Measurements from ENCODE around the gene KIAA1191. TPM values are rescaled to one million over a fixed set of nuclear protein-coding genes. Genes with fewer than 3 reads are reported as not detected.

KIAA1191 gene
- total RNA-seq, 2 experiments from 2014 or later: 33.3 to 41.2 TPM

- Histone ChIP-seq H3K4me3 (ENCODE audit: low read depth, low read length, poor library complexity, severe bottlenecking) (no peak overlapping the region), H3K27ac (ENCODE audit: low read depth, low read length, poor library complexity, severe bottlenecking) (no peak overlapping the region), H4K20me1 (ENCODE audit: insufficient read depth, low read length) (peaks cover 23% of the 10 kb centered on the region), H2AFZ (ENCODE audit: low read length) (no peak overlapping the region), H3K9me2 (ENCODE audit: insufficient read depth, low read length) (no peaks in the 10 kb centered on the region), H3K4me1 (ENCODE audit: insufficient read depth, low read length, poor library complexity, severe bottlenecking) (peaks cover 21% of the 10 kb centered on the region), H3K4me2 (ENCODE audit: low read length) (no peak overlapping the region), H3K9me3 (ENCODE audit: low read length) (no peaks in the 10 kb centered on the region), H3K36me3 (ENCODE audit: insufficient read depth, low read length) (peaks cover 80% of the 10 kb centered on the region), H3K79me2 (ENCODE audit: insufficient read depth, low read depth, low read length) (peaks cover 45% of the 10 kb centered on the region)
- ChIA-PET CTCF (ENCODE audit: unreplicated experiment) (no interaction called here), POLR2A (no interaction called here)
- no TSS peak for BruUV-seq (replicated peaks)
- intact Hi-C loops (cut with micrococcal nuclease; ENCODE audit: unreplicated experiment): loop anchor here (10.0 kb wide), 1 partner anchor 150 kb away; the partner anchor contains the start of gene SIMC1
- TF ChIP-seq CTCF (conservative IDR thresholded peaks at IDR 0.05; ENCODE audit: low read length) (no peak), EZH2phosphoT487 (IDR thresholded peaks at IDR 0.05; ENCODE audit: borderline replicate concordance, low read depth, low read length) (no peak)
- no peak for DNase-seq (ENCODE audit: low spot score)
Observed at GRCh38 chr5:176384991-176385390, 23.4 kb upstream of the KIAA1191 start.

DNA sequence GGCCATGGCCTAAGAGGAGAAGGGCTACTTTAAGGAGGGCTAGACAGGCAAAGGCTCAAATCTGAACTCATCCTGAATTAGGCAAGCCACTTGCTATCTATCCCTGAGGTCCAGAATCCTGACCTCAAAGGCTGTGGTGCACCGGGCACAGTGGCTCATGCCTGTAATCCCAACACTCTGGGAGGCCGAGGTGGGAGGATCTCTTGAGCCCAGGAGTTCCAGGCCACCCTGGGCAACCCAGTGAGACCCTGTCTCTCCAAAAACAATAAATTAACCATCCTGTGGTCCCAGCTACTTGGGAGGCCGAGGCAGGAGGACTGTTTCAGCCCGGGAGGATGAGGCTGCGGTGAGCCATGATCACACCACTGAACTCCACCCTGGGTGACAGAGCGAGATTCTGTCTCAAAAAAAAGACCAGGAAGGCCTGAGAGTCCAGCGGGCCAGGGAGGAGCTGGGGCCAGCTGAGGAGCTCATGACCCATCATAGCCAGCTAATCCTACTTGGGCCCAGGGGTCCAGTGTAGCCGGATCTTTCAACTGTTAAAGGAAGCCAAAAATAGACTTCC lies 22.9 kb upstream of the KIAA1191 start:
- no peak overlapping the region for H3K4me3 ChIP-seq (ENCODE audit: low read depth, low read length, poor library complexity, severe bottlenecking)
- no TSS peak for BruUV-seq (replicated peaks)
- H4K20me1 ChIP-seq (ENCODE audit: insufficient read depth, low read length): peaks cover 23% of the 10 kb centered on the region
- ChIA-PET CTCF (ENCODE audit: unreplicated experiment) (no interaction called here), POLR2A (no interaction called here)
- no peak overlapping the region for H3K4me2 ChIP-seq (ENCODE audit: low read length)
- H3K79me2 ChIP-seq (ENCODE audit: insufficient read depth, low read depth, low read length): peaks cover 40% of the 10 kb centered on the region
- no peak for TF ChIP-seq EZH2phosphoT487 (IDR thresholded peaks at IDR 0.05; ENCODE audit: borderline replicate concordance, low read depth, low read length)
- TF ChIP-seq CTCF (conservative IDR thresholded peaks at IDR 0.05; ENCODE audit: low read length): no peak
- peaks cover 20% of the 10 kb centered on the region for H3K4me1 ChIP-seq (ENCODE audit: insufficient read depth, low read length, poor library complexity, severe bottlenecking)
- no peak for DNase-seq (ENCODE audit: low spot score)
- peaks cover 86% of the 10 kb centered on the region for H3K36me3 ChIP-seq (ENCODE audit: insufficient read depth, low read length)
- H2AFZ ChIP-seq (ENCODE audit: low read length): no peak overlapping the region
- H3K9me2 ChIP-seq (ENCODE audit: insufficient read depth, low read length): no peaks in the 10 kb centered on the region
- no peak overlapping the region for H3K27ac ChIP-seq (ENCODE audit: low read depth, low read length, poor library complexity, severe bottlenecking)
- H3K9me3 ChIP-seq (ENCODE audit: low read length): no peaks in the 10 kb centered on the region
- intact Hi-C loops (cut with micrococcal nuclease; ENCODE audit: unreplicated experiment): loop anchor here (10.0 kb wide), 1 partner anchor 150 kb away; the partner anchor contains the start of gene SIMC1

DNA sequence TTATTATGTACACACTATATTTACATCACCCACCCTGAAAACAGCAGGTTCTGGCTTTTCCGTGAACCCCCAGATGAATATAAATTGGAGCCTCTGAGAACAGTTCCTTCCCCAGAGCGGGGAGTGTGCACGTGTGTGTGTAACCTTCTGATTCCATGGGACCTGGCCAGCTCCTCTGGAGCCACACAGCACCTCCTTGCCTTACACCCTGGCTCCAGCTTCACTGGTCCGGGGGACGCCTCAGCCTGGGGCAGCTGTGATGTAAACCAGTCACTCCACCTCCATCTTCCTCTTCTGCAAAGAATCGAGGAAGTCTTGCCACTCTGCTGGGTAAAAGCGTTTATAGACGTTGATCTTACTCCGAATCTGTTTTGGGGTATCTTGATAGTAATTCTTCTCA lies 22.4 kb upstream of the KIAA1191 start:
- Histone ChIP-seq H3K9me3 (ENCODE audit: low read length) (no peaks in the 10 kb centered on the region), H2AFZ (ENCODE audit: low read length) (no peak overlapping the region), H3K27ac (ENCODE audit: low read depth, low read length, poor library complexity, severe bottlenecking) (no peak overlapping the region), H4K20me1 (ENCODE audit: insufficient read depth, low read length) (peaks cover 23% of the 10 kb centered on the region), H3K4me2 (ENCODE audit: low read length) (no peak overlapping the region), H3K4me3 (ENCODE audit: low read depth, low read length, poor library complexity, severe bottlenecking) (no peak overlapping the region), H3K79me2 (ENCODE audit: insufficient read depth, low read depth, low read length) (peaks cover 36% of the 10 kb centered on the region), H3K9me2 (ENCODE audit: insufficient read depth, low read length) (no peaks in the 10 kb centered on the region), H3K36me3 (ENCODE audit: insufficient read depth, low read length) (peaks cover 90% of the 10 kb centered on the region), H3K4me1 (ENCODE audit: insufficient read depth, low read length, poor library complexity, severe bottlenecking) (peaks cover 20% of the 10 kb centered on the region)
- DNase-seq (ENCODE audit: low spot score): no peak
- ChIA-PET POLR2A (interaction anchor here (1.1 kb wide), 1 partner anchor 22 kb away, joined by 3 read pairs; no protein-coding TSS in a partner anchor), CTCF (ENCODE audit: unreplicated experiment) (no interaction called here)
- TF ChIP-seq EZH2phosphoT487 (IDR thresholded peaks at IDR 0.05; ENCODE audit: borderline replicate concordance, low read depth, low read length) (no peak), CTCF (conservative IDR thresholded peaks at IDR 0.05; ENCODE audit: low read length) (no peak)
- no TSS peak for BruUV-seq (replicated peaks)
- intact Hi-C loops (cut with micrococcal nuclease; ENCODE audit: unreplicated experiment): loop anchor here (10.0 kb wide), 1 partner anchor 149 kb away; the partner anchor contains the start of gene SIMC1
